Fibroblast of the aortic adventitia (primary cell): ENCODE results near the gene NPAS2. TPM values are rescaled to one million over a fixed set of nuclear protein-coding genes. Genes with fewer than 3 reads are reported as not detected.
A peak's percentile ranks its signal among the peaks of the same experiment; 100 is the strongest.

Source experiments
- DNase-seq: peaks from one replicate; pipeline ENCODE4 v3.0.0-alpha.2; 2010; ENCODE audit warnings: low read depth
- H3K4me3 ChIP-seq: 2 replicates; pipeline ENCODE4 v1.5.1; 2011; ENCODE audit warnings: low read depth, mild to moderate bottlenecking, control low read depth, low read length, moderate library complexity
- total RNA-seq: library from RNA; depleted of rRNA; stranded (reverse); fragments of >200 nt; gene quantifications from 2 replicates; pipeline ENCODE4 v1.2.3, GENCODE V29; 2012; ENCODE audit warnings: low replicate concordance
- TF ChIP-seq, protein P1 (sequence below): IDR thresholded peaks from 2 replicates; pipeline ENCODE4 v1.5.1; 2011; ENCODE audit warnings: mild to moderate bottlenecking, low read length, control low read depth, inconsistent platforms; ENCODE audit not compliant: insufficient read depth

Gene NPAS2
- total RNA-seq, 1 donor, result 24.3 TPM

DNA sequence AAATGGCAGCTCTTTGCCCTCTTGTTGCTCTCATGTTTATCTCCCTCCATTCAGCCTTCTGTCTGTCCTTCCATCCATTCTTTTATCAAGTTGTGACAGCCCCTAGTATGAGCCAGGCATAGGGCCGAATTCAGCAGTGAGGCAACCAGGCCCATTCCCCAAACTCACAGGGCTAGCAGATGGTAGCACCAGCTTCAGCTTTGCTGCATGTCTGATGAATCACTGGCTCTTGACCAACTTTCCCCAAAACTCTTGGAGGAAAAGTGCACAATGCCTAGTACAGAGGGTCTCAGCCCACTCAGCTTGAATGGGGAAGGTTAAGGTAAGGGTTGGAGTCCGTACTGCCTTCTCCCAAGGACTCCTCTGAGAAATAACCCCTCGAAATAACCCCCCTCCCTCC, 35.7 kb downstream of the NPAS2 start:
- no peak overlapping the region for H3K4me3 ChIP-seq
- DNase-seq, result no peak
- TF ChIP-seq, protein P1, sequence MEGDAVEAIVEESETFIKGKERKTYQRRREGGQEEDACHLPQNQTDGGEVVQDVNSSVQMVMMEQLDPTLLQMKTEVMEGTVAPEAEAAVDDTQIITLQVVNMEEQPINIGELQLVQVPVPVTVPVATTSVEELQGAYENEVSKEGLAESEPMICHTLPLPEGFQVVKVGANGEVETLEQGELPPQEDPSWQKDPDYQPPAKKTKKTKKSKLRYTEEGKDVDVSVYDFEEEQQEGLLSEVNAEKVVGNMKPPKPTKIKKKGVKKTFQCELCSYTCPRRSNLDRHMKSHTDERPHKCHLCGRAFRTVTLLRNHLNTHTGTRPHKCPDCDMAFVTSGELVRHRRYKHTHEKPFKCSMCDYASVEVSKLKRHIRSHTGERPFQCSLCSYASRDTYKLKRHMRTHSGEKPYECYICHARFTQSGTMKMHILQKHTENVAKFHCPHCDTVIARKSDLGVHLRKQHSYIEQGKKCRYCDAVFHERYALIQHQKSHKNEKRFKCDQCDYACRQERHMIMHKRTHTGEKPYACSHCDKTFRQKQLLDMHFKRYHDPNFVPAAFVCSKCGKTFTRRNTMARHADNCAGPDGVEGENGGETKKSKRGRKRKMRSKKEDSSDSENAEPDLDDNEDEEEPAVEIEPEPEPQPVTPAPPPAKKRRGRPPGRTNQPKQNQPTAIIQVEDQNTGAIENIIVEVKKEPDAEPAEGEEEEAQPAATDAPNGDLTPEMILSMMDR, result no peak

DNA sequence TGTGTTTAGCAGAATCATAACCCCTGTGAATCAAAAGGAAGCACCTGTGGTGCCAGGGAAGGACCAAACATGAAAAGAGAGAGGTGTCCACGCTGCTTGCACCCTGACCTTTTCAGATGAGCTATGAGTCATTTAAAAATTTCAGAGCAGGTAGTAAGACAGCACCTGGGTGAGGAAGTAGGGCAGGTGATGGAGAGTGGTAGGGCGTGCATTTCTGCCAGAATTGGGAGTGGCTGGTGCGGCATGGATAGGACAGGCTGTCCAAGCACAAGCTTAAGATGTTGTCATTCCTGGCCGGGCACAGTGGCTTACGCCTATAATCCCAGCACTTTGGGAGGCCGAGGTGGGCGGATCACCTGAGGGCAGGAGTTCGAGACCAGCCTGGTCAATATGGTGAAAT, 36.8 kb downstream of the NPAS2 start:
- TF ChIP-seq, protein P1, result no peak

DNA sequence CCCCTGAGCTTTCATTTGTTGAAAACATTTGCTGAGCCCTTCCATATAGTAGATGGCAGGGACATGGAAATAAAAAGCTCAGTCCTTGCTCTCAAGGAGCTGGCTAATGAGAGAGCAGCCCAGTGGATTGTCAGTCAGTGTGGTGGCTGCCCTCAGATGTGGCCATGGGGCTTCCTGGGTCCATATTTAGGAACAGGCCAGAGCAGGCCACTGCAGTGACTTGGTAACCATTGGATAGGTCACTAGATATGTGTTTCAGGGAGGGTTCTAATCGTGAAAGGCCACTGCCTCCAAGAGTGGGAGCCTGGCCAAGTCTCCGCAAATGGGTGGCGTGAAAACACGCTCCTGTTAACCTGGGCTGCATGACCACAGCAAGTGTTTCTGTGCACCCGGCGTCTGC, 37.4 kb downstream of the NPAS2 start:
- no peak for DNase-seq
- TF ChIP-seq, protein P1, result no peak
- no peak overlapping the region for H3K4me3 ChIP-seq

More for the DNA sequence above, 36.8 kb downstream of the NPAS2 start:
- no peak overlapping the region for H3K4me3 ChIP-seq
- DNase-seq, result no peak

DNA sequence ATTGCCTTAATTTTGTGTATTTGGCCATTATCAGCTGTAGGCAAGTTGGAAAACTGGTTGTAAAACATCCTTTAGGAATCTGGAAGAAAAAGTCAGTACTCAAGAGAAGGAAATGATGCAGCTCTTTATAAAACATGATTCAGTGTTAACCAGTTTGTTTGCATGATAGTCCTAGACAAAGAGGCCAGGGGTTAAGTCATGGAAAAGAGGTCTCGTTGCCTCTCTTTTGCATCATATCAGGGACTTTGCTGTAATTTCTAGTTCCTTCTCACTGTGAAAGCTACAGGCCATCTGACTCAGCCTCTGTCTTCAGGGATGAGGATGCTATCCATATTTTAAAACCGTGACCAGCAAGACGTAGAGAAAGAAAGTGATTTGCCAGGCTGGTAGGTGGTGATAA, 38.0 kb downstream of the NPAS2 start:
- TF ChIP-seq, protein P1, result no peak
- peak overlapping the region; percentile 13 for H3K4me3 ChIP-seq
- peak; percentile 96 for DNase-seq

DNA sequence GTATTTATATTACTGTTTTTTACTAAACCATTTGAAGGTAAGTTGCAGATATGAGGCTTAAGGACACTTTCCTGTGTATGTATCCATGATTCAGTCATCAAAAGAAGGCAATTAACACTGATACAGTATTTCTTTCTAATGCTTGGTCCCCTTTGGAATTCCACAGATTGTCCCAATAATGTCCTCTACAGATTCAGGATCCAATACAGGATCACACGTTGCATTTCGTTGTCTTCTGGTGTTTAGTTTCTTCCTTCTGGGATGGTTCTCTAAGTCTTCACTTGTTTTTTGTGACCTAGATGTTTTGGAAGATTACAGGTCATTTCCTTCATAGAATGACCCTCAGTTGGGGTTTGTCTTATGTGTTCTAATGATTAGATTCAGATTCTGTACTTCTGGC, 40.0 kb downstream of the NPAS2 start:
- TF ChIP-seq, protein P1, result no peak
- H3K4me3 ChIP-seq, result no peak overlapping the region
- DNase-seq, result no peak

DNA sequence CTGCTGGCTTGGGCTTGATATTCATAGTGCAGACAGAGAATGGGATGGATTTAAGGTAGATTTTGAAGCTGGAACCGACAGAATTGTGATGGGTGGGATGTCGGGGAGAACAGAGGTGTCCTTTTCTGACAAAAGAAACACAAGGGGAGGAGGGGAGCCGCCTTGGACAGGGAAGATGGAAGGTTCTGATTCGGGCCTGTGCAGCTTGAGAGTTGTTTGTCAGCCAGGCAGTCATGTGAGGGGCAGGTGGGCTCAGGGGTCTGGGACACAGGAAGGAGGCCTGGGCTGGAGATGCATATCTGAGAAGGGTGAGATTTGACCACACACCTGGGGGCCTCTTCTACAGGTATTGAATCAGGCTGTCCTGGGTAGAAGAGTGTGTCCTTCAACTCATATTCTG, 41.4 kb downstream of the NPAS2 start:
- DNase-seq, result no peak
- TF ChIP-seq, protein P1, result no peak
- no peak overlapping the region for H3K4me3 ChIP-seq

DNA sequence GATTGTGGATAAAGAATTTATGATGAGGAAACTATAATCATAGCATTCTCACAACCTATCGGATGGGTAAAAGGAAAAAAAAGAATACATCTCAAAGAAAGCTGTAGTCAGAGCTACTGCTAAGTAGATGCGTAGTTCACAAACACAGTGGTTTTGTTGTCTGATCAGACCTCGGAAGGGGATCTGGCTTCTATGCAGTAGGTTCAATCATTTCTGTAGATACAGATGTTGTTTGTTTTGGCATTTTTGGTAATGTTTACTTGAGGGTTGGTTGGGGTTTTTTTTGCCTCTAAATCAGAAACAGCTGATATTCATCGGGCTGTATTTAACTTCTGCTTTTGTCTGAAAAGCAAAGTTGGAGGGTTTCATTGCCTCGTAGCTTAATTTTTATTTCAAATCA, 42.1 kb downstream of the NPAS2 start:
- H3K4me3 ChIP-seq, result no peak overlapping the region
- no peak for DNase-seq
- TF ChIP-seq, protein P1, result no peak
